Panc1 (cell line): Measurements from ENCODE around the gene FRK. TPM values are rescaled to one million over a fixed set of nuclear protein-coding genes. Genes with fewer than 3 reads are reported as not detected.

Source experiments
- ATAC-seq: fragments of 200-7000 bp; cut with Tn5 transposase; 2 replicates; pipeline ENCODE4 v1.9.1; 2020; ENCODE audit warnings: mild to moderate bottlenecking, moderate library complexity
- BruUV-seq: library from RNA; stranded (reverse); fragments of 400-500 nt; replicated peaks from 2 replicates; lab custom pipeline; 2021; lab: Mats Ljungman, UMichigan
- CTCF ChIA-PET: fragments of 300-600 bp; sonication (Branson Sonifier 250); formaldehyde crosslinking; loops from one replicate; lab custom pipeline; 2022; ENCODE audit warnings: antibody characterized with exemption; lab: Charles Lee
- POLR2A ChIA-PET: fragments of 300-600 bp; sonication (Branson Sonifier 250); formaldehyde crosslinking; loops from one replicate; lab custom pipeline; 2022; ENCODE audit warnings: antibody characterized with exemption; lab: Charles Lee
- DNase-seq: peaks from one replicate; pipeline ENCODE4 v3.0.0-alpha.2; 2010; ENCODE audit warnings: low read depth, low spot score
- H3K27ac ChIP-seq: 2 replicates; pipeline ENCODE4 v1.5.1; 2011; ENCODE audit warnings: mild to moderate bottlenecking, low read length, inconsistent platforms
- H3K27me3 ChIP-seq: fragments of 200-500 bp; sonication (Bioruptor generic); 2 replicates; pipeline ENCODE4 v1.6.0; 2014; ENCODE audit warnings: low read length, inconsistent platforms; ENCODE audit not compliant: control insufficient read depth, insufficient read depth
- H3K36me3 ChIP-seq: fragments of 200-500 bp; sonication (Bioruptor generic); 2 replicates; pipeline ENCODE4 v1.5.1; 2014; ENCODE audit warnings: inconsistent platforms, mild to moderate bottlenecking, low read length, moderate library complexity; ENCODE audit not compliant: control insufficient read depth, insufficient read depth
- H3K4me1 ChIP-seq: 2 replicates; pipeline ENCODE4 v1.5.1; 2011; ENCODE audit warnings: inconsistent platforms, mild to moderate bottlenecking, low read length, moderate library complexity; ENCODE audit not compliant: control insufficient read depth, insufficient read depth
- H3K4me3 ChIP-seq, 2 experiments: 2 replicates each; pipeline ENCODE4 v1.5.1; 2011 to 2012; ENCODE audit warnings: low read depth in 2 of 2, low read length in 2 of 2, mild to moderate bottlenecking in 2 of 2, inconsistent platforms in 1 of 2, moderate library complexity in 1 of 2
- H3K9me3 ChIP-seq: fragments of 200-500 bp; sonication (Bioruptor generic); 2 replicates; pipeline ENCODE4 v1.5.1; 2014; ENCODE audit warnings: low read depth, mild to moderate bottlenecking, inconsistent platforms, low read length, moderate library complexity; ENCODE audit not compliant: control insufficient read depth, insufficient read depth
- CTCF ChIP-seq: fragments of 450-650 bp; IDR thresholded peaks from 2 replicates; pipeline ENCODE4 v1.5.1; 2017; ENCODE audit warnings: mild to moderate bottlenecking
- POLR2AphosphoS5 ChIP-seq: IDR thresholded peaks from 2 replicates; pipeline ENCODE4 v1.6.1; 2012; ENCODE audit warnings: mild to moderate bottlenecking, low read depth, low read length, moderate library complexity
- REST ChIP-seq, 2 experiments: IDR thresholded peaks; 2 replicates each; pipeline ENCODE4 v1.6.1; 2011 to 2012; ENCODE audit warnings: low read depth in 2 of 2, control low read depth in 1 of 2, low read length in 1 of 2, mild to moderate bottlenecking in 1 of 2, moderate library complexity in 1 of 2; ENCODE audit not compliant: insufficient read depth in 1 of 2
- SIN3A ChIP-seq: IDR thresholded peaks from 2 replicates; pipeline ENCODE4 v1.6.1; 2012; ENCODE audit warnings: low read depth, mild to moderate bottlenecking, low read length, moderate library complexity, borderline replicate concordance; ENCODE audit not compliant: insufficient read depth
- TCF7L2 ChIP-seq: IDR thresholded peaks from 2 replicates; pipeline ENCODE4 v1.6.1; 2011; ENCODE audit warnings: mild to moderate bottlenecking, low read depth, low read length, inconsistent platforms
- in situ Hi-C: cut with HindIII; loops from 2 replicates; pipeline ENCODE4 v1.10.0; 2016; ENCODE audit warnings: low sequenced_read_pairs, low pct_unique_long_range_greater_than_20kb
- intact Hi-C: fragments of 100-400 bp; cut with micrococcal nuclease; formaldehyde crosslinking; loops from one replicate; pipeline ENCODE4 v1.10.0; 2022; ENCODE audit not compliant: unreplicated experiment
- total RNA-seq: library from RNA; stranded (reverse); gene quantifications from one replicate; pipeline ENCODE4 v1.2.1, GENCODE V29; 2021; ENCODE audit not compliant: unreplicated experiment

Gene FRK
- total RNA-seq, 1 experiment from 2014 or later: 2.5 TPM

GRCh38 chr6:116030770-116031169 is 29.9 kb downstream of the FRK start:
- ChIA-PET POLR2A (interaction anchor here (0.5 kb wide), 1 partner anchor 14 kb away, joined by 3 read pairs; no protein-coding TSS in a partner anchor), CTCF (no interaction called here)
- H3K36me3 ChIP-seq: no peaks in the 10 kb centered on the region
- H3K27ac ChIP-seq: no peak overlapping the region
- BruUV-seq: no TSS peak
- no peaks in the 10 kb centered on the region for H3K4me1 ChIP-seq
- H3K4me3 ChIP-seq: no peak overlapping the region
- in situ Hi-C loops: no loop called here
- no peak for DNase-seq
- TF ChIP-seq POLR2AphosphoS5 (no peak), SIN3A (no peak), REST (IDR thresholded peaks at IDR 0.05; ENCODE audit: insufficient read depth in 1 of 2, low read depth in 2 of 2, low read length in 1 of 2) (no peak), TCF7L2 (no peak), CTCF (no peak)
- no peaks in the 10 kb centered on the region for H3K9me3 ChIP-seq
- no peaks in the 10 kb centered on the region for H3K27me3 ChIP-seq
- intact Hi-C loops: no loop called here
- ATAC-seq: no peak

- BruUV-seq: no TSS peak
- POLR2A ChIA-PET: no interaction called here
- no peaks in the 10 kb centered on the region for H3K36me3 ChIP-seq
- no peak overlapping the region for H3K4me3 ChIP-seq
- CTCF ChIA-PET: no interaction called here
- no peak overlapping the region for H3K27ac ChIP-seq
- no peaks in the 10 kb centered on the region for H3K27me3 ChIP-seq
- DNase-seq (no peak), ATAC-seq (no peak)
- no peaks in the 10 kb centered on the region for H3K4me1 ChIP-seq
- H3K9me3 ChIP-seq: no peaks in the 10 kb centered on the region
- in situ Hi-C loops: no loop called here
- intact Hi-C loops: no loop called here
- TF ChIP-seq REST (IDR thresholded peaks at IDR 0.05; ENCODE audit: insufficient read depth in 1 of 2, low read depth in 2 of 2, low read length in 1 of 2) (no peak), POLR2AphosphoS5 (no peak), TCF7L2 (no peak), SIN3A (no peak), CTCF (no peak)
These were observed 31.2 kb downstream of the FRK start for GRCh38 chr6:116029535-116029934.
